Measurements from ENCODE around the gene KAT2B. TPM values are rescaled to one million over a fixed set of nuclear protein-coding genes. Genes with fewer than 3 reads are reported as not detected.

The KAT2B gene
- total and polyA plus RNA-seq, 2 of the 13 experiments (the other 11 are each of a cell fraction or from before 2014, with no cell fraction given), result 0.97 to 1.7 TPM

- TF ChIP-seq SMAD3 (CRISPR knock-in tag; IDR thresholded peaks at IDR 0.05) (no peak), ETS1 (CRISPR knock-in tag; IDR thresholded peaks at IDR 0.05) (no peak), TAF1 (CRISPR knock-in tag; IDR thresholded peaks at IDR 0.05) (no peak), CHD4 (IDR thresholded peaks at IDR 0.05; ENCODE audit: borderline replicate concordance, low read length) (no peak), NFRKB (IDR thresholded peaks at IDR 0.05) (no peak), RXRA (CRISPR knock-in tag; IDR thresholded peaks at IDR 0.05) (no peak), ZNF282 (IDR thresholded peaks at IDR 0.05; ENCODE audit: partially characterized antibody) (no peak), HIC2 (CRISPR knock-in tag; IDR thresholded peaks at IDR 0.05; ENCODE audit: low read depth) (no peak), PTBP1 (IDR thresholded peaks at IDR 0.05; ENCODE audit: low read depth, low read length, poor library complexity, severe bottlenecking) (no peak), ZSCAN29 (CRISPR knock-in tag; conservative IDR thresholded peaks at IDR 0.05) (no peak), NR0B2 (CRISPR knock-in tag; IDR thresholded peaks at IDR 0.05) (no peak), ZSCAN22 (CRISPR knock-in tag; IDR thresholded peaks at IDR 0.05) (no peak), CREB3 (CRISPR knock-in tag; IDR thresholded peaks at IDR 0.05) (no peak)
Measured at GRCh38 chr3:20182206-20182605, 142.0 kb downstream of the KAT2B start (continued).
